Dermis blood vessel endothelial cell (primary cell): ENCODE measurements around the gene BBS2. TPM values are rescaled to one million over a fixed set of nuclear protein-coding genes. Genes with fewer than 3 reads are reported as not detected.

Experiments used
- DNase-seq: peaks from one replicate; pipeline ENCODE4 v3.0.0; 2010
- total RNA-seq: library from RNA; depleted of rRNA; stranded (reverse); fragments of >200 nt; gene quantifications from 2 replicates; pipeline ENCODE4 v1.2.3, GENCODE V29; 2014

BBS2 gene
- total RNA-seq, 1 donor from 2014 or later: 52.2 TPM

GRCh38 chr16:56470666-56471065 lies 49.2 kb downstream of the BBS2 start:
- DNase-seq: no peak

DNA sequence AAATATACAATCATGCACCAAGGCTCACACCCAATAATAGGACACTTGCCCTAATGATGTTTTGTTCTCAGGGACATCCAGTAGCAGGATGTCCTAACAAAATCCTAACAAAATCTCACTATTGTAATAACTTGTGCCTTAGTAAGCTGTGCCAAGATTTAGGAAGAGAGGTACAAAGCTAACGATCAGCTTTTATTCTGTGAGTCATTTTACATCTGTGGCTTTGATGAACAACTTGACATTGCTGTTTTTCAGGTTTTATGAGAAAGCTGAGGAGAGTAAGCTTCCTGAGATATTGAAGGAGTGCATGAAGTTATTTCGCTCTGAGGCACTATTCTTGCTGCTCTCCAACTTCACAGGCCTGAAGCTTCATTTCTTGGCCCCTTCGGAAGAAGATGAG lies 49.6 kb downstream of the BBS2 start:
- no peak for DNase-seq

DNA sequence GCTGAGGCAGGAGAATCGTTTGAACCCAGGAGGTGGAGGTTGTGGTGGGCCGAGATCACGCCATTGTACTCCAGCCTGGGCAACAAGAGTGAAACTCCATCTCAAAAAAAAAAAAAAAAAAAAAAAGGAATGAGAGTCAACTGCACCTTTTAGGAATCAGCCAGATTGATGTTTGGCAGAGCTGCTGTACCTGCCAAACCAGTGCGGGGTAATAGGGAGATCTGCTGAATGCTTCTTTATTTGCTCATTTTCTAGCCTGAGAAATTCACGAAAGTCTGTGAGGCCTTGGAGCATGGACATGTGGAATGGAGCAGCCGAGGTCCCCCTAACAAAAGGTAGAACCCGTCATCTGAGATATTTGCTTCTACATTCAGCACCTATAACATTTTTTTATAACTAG lies 50.1 kb downstream of the BBS2 start:
- DNase-seq: no peak

DNA sequence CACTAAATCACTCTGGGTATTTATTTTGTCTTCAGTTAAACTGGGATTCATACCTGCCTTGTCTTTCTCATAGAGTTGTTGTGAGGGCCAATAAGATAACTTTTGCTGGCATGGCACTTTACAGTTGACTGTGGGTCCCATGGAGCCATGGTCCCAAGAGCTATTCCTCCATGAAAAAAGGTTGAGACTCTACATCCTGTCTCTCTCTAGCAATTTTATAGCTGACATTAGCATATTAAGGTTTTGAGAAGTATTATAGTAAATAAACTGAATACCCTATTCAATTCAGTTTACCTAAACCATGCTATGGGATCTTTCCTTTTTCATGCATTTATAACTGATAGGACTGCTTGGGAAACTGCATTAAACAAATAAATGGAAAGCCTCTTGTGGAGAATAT lies 51.0 kb downstream of the BBS2 start:
- no peak for DNase-seq

DNA sequence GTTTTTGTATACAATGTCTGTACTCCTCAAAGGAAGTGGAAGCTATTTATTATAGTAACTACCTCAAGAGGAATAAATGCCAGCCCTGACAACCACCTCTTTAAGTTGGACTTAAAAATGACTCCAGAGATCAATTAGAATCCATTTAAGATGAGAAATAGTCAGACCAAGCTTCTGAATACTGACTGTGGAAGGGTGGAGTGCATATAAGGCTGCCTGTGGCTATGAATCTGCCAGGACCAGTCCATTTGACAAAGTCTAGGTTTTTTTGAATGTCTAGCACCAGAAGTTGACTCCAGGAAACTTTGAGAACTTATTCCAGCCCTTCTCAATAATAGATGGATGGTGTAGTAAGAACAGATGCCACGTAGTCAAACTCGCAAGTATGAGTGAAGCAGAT lies 53.5 kb downstream of the BBS2 start:
- no peak for DNase-seq

- DNase-seq: no peak
These were observed 56.7 kb downstream of the BBS2 start for GRCh38 chr16:56463153-56463552.

DNA sequence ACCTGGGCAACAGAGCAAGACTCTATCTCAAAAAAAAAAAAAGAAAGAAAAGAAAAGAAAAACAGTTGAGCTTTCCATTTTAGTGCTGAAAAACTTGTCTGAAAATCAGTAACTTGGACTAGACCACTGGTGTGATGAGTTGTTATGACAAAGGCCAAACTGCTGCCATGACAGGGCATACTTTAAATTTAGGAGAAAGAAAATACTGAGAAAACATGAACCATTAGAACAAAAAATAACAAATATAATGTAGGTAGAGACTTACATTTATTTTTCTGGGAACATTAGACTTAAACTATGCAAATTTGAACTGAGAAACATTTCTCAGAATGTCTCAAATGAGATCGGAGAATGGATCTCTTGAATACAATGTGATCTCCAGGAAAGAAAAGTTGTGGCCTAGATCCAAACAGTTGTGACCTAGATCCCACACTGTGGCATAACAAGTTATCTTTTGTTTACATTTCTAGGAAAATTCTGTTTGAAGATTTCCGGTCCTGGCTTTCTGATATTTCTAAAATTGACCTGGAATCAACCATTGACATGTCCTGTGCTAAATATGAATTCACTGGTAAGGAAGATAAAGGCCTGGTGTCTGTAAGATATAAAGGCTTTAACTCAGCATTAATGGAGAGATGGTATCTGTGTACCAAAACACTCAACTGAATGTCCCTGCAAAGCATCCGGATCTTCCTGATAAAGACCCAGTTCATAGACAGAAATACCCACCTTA lies 57.6 kb downstream of the BBS2 start:
- DNase-seq: no peak

- no peak for DNase-seq
These were observed 59.7 kb downstream of the BBS2 start for GRCh38 chr16:56460101-56460500.

DNA sequence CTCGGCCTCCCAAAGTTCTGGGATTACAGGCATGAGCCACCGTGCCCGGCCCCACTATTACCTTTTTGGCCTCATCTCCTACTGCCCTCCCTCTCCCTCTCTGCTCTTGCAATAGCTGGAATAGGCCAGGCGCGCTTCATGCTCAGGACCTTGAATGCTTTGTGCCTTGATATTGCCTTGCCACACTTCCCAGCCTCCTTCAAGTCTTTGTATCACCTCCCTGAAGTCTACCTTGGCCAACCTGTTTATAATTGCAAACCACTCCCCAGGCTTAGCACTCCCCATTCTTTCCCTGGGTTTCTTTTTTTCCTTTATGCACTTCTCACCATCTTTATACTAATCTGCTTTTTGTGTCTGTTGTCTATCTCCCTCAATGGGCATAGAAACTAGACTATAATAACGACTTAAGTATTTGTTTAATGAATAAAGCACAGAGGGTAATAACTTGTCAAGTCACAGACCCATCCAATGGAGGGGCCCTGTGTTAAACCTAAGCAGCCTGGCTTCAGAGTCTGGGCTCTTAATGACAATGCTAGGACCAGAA lies 61.8 kb downstream of the BBS2 start:
- no peak for DNase-seq

DNA sequence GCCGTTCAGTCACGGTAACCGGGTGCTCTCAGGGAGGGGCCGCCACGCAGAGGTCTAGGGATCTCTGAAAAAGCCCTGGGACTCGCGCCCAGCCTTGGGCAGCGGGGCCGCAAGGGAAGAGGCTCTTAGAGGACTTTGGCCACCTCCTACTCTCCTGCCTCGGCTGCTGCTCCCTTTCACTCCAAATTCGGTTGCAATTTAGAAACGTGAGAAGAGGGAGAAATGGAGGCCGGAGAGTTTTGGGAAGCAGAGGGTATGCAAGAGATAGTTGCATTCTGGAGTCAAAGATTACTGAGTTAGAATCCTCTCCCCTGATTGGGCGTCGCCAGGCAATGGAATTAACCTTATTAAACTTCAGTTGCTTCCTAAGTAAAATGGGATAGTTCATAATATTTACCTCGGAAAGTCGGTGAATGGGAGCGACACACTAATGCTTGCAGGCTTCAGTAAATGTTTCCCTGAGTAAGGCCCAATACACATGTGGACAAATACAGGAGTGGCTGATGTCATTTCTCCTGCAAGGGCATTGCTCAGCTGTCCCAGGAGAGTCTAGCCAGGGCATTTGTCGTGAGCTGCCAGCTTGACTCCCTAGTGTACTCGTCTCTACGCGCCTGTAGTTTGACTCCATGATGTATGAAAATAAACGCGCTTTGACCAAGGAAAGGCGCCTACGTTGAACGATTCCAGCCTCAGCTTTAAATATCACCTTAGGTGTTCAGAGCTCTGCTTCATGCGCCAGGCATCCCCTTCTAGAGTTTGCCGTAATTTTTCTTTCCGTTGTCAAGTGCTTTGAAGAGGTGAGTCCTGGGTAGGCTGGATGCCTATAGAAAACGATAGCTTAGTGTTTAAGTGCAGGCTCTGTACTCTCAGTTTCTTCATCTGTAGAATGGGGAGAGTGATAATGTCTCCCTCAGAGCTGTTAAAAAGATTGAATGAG lies 67.8 kb downstream of the BBS2 start:
- DNase-seq: peak; percentile 62

DNA sequence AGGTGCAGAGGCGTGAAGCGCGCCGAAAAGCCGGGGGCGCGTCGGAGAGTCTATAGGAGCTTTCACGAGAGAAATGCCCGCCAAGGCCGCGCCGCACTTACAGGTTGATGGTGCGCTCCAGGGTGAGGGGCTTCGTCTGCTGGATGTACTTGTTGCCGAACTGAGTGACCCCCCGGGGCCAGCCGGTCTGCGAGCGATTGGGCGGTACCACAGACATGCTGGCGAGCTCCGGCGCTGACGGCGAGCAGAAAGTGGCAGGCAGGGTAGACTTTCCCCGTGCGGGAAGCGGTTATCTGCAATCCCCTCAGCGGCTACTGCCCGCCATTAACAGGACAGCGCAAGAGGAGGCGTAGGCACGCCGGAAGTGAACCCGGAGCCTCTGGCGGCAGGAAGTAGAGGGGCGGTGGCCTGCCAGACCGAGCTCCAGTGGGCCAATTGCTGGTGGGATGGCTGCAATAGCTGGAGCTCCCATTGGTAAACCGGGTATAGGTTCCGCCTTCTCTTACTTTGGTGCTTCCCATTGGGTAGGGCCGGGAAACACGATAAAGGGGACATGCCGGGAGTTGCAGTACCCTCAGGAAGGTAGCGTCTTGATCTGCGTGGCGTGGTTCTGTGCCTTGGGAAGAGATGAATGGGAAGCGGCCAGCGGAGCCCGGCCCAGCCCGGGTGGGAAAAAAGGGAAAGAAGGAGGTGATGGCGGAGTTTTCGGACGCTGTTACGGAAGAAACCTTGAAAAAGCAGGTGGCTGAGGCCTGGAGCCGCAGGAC lies 68.7 kb downstream of the BBS2 start, which contains the start of the genes NUDT21 and OGFOD1:
Gene NUDT21 (minus strand): TSS at position 347 of the 767 bp plus-strand sequence. CDS start 130 bp downstream, at position 217.
Gene OGFOD1 (plus strand): TSS at position 569 of the 767 bp plus-strand sequence. CDS start 59 bp downstream, at position 628.
- DNase-seq: peak; percentile 98

DNA sequence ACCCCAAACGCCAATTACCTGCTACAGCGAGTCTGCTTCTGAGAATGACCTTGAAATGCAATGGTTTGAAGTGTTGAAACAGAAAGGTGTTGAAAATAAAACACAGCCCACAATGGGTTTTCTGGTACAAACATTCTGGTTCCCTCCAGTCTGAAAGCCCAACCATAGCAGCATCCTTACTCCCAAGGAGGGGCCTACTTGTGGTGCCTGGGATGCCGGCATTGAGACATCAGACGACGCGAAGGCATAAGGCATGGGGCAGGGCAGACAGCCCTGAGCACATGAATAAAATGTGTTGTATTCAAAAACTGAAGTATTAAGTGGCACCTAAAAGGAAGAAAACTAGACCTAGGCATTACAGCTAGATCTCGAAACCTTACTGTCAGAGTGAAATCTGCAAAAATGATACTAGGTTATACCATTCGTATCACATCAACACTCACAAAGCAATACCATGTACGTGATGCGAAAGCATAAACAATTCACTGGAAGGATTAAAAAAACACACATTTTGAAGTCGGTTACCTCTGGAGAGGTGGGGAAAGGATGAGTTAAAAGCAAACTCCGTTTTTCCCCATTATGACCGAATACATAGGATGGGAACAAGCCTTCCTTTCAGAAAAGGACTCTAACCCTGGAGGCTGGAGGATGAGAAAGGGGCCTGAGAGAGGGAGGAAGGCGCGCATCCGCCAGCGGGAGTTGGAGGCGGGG lies 69.4 kb downstream of the BBS2 start:
- DNase-seq: peak; percentile 20

GRCh38 chr16:56448005-56448404 lies 71.8 kb downstream of the BBS2 start:
- no peak for DNase-seq

GRCh38 chr16:56447286-56447685 lies 72.5 kb downstream of the BBS2 start:
- peak; percentile 15 for DNase-seq

DNA sequence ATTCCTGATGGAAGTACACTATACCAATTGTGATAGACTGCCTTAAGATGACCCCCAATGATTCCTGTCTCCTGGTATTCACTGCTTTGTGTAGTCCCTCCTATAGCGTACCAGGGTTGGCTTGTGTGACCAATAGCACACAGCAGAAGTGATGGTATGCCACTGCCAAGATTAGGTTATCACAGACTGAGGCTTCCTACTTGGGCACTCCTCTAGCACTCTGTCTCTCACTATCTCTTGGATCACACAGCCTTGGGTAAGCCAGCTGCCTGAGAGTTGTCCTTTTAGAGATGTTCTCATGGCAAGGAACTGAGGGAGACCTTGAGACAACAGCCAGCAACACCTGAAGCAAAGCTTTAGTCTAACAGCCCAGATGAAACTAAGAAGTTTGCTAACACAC lies 81.8 kb downstream of the BBS2 start:
- DNase-seq: no peak

DNA sequence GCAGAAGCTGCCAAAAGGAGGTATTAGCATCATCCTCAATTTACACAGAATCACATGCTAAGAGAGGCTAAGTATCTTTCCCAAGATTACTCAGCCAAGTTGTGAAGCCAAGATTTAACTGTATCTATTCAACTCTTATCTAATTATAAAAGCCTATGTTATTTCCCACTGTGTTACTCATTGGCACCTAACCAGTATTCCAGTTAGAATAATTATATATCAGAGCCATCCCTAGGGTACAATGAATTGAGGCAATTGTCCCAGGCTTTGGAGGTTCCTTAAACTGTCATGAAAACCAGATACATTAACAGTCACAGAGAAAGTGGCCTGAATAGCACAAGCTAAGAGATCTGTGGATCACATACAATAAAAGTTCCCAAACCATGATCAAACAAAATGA lies 83.6 kb downstream of the BBS2 start:
- DNase-seq: no peak

Other genes starting within 250 kb of the BBS2 start
- 244 and 318 TPM in 2 replicates for gene AMFR, start 94.5 kb downstream of the BBS2 start, total RNA-seq
- gene NUDT21, start 68.7 kb downstream of the BBS2 start, total RNA-seq: 102 and 147 TPM in 2 replicates
- 71.6 and 155 TPM in 2 replicates for gene OGFOD1, start 68.5 kb downstream of the BBS2 start, total RNA-seq
- not detected in 2 replicates for gene MT4, start 45.0 kb upstream of the BBS2 start, total RNA-seq
- not detected in 2 replicates for gene MT3, start 69.5 kb upstream of the BBS2 start, total RNA-seq
- gene MT2A, start 88.6 kb upstream of the BBS2 start, total RNA-seq: 21.3 and 82.5 TPM in 2 replicates
- gene MT1E, start 105.8 kb upstream of the BBS2 start, total RNA-seq: 13.8 and 103 TPM in 2 replicates
- 0.34 and 0.98 TPM in 2 replicates for gene MT1M, start 112.6 kb upstream of the BBS2 start, total RNA-seq
- 2.3 TPM in 1 of 2 replicates, not detected in the other for gene MT1A, start 118.6 kb upstream of the BBS2 start, total RNA-seq
- not detected in 2 replicates for gene MT1B, start 131.9 kb upstream of the BBS2 start, total RNA-seq
- gene MT1F, start 137.9 kb upstream of the BBS2 start, total RNA-seq: 0.34 and 0.93 TPM in 2 replicates
- gene MT1G, start 148.0 kb upstream of the BBS2 start, total RNA-seq: not detected in 2 replicates
- not detected in 2 replicates for gene MT1H, start 149.8 kb upstream of the BBS2 start, total RNA-seq
- 12.2 and 22.3 TPM in 2 replicates for gene MT1X, start 162.4 kb upstream of the BBS2 start, total RNA-seq
- gene NUP93, start 210.1 kb upstream of the BBS2 start, total RNA-seq: 59.7 and 98.4 TPM in 2 replicates